Fibroblast of skin of back (primary cell): Measurements from ENCODE around the gene POU2F2. TPM values are rescaled to one million over a fixed set of nuclear protein-coding genes. Genes with fewer than 3 reads are reported as not detected.

ENCODE experiments used
- DNase-seq: peaks from one replicate; pipeline ENCODE4 v3.0.0-alpha.2; 2013
- polyA plus RNA-seq, 2 experiments: library from polyadenylated mRNA; unstranded; fragments of 120-200 nt; gene quantifications; one replicate each; pipeline ENCODE4 v1.2.1, GENCODE V29; 2013; ENCODE audit not compliant: insufficient read length in 2 of 2

Gene POU2F2
- 7.4 TPM for polyA plus RNA-seq (2013, experiment 1 of 2; ENCODE audit: insufficient read length)
- 3.9 TPM for polyA plus RNA-seq (2013, experiment 2 of 2; ENCODE audit: insufficient read length)

- DNase-seq, result peak; percentile 47
These were observed at the start of gene POU2F2 for GRCh38 chr19:42132030-42132628. Gene POU2F2, minus strand, starts transcription at chr19:42132446. Its CDS starts 35 bp downstream, at chr19:42132411.

GRCh38 chr19:42178791-42179674 lies 46.8 kb upstream of the POU2F2 start:
- no peak for DNase-seq

GRCh38 chr19:42177686-42178019 lies 45.4 kb upstream of the POU2F2 start:
- DNase-seq, result no peak

GRCh38 chr19:42176990-42177685 lies 44.9 kb upstream of the POU2F2 start:
- DNase-seq, result peak; percentile 80

- DNase-seq, result no peak
These were observed 44.4 kb upstream of the POU2F2 start for GRCh38 chr19:42176649-42176989.

- peak; percentile 29 for DNase-seq
These were observed 43.9 kb upstream of the POU2F2 start for GRCh38 chr19:42175952-42176648.

- DNase-seq, result no peak
These were observed 42.9 kb upstream of the POU2F2 start for GRCh38 chr19:42174958-42175734.

- no peak for DNase-seq
These were observed 41.9 kb upstream of the POU2F2 start for GRCh38 chr19:42174188-42174587.

- no peak for DNase-seq
These were observed 41.4 kb upstream of the POU2F2 start for GRCh38 chr19:42173695-42174094.

- DNase-seq, result no peak
These were observed 40.0 kb upstream of the POU2F2 start for GRCh38 chr19:42172261-42172660.

- DNase-seq, result no peak
These were observed 38.5 kb upstream of the POU2F2 start for GRCh38 chr19:42170715-42171114.

GRCh38 chr19:42169486-42170413 lies 37.5 kb upstream of the POU2F2 start:
- DNase-seq, result no peak

GRCh38 chr19:42168206-42168605 lies 36.0 kb upstream of the POU2F2 start:
- no peak for DNase-seq

GRCh38 chr19:42166316-42166715 lies 34.1 kb upstream of the POU2F2 start:
- no peak for DNase-seq

GRCh38 chr19:42165146-42165545 lies 32.9 kb upstream of the POU2F2 start:
- DNase-seq, result no peak

- no peak for DNase-seq
These were observed 29.5 kb upstream of the POU2F2 start for GRCh38 chr19:42161616-42162263.

- DNase-seq, result no peak
These were observed 27.7 kb upstream of the POU2F2 start for GRCh38 chr19:42159942-42160341.

- DNase-seq, result no peak
These were observed 26.7 kb upstream of the POU2F2 start for GRCh38 chr19:42158926-42159325.

- DNase-seq, result no peak
These were observed 24.3 kb upstream of the POU2F2 start for GRCh38 chr19:42156571-42156970.

- DNase-seq, result no peak
These were observed 23.6 kb upstream of the POU2F2 start for GRCh38 chr19:42155796-42156195.
